Gastroesophageal sphincter (tissue), 4 donors: ENCODE data around the gene PLA2G5. TPM values are rescaled to one million over a fixed set of nuclear protein-coding genes. Genes with fewer than 3 reads are reported as not detected.

Source experiments
- ATAC-seq: fragments of 150-250 bp; one replicate; pipeline ENCODE4 v1.9.1; 2016; ENCODE audit warnings: mild to moderate bottlenecking, moderate library complexity
- H3K27ac ChIP-seq, 4 donors: fragments of 200-600 bp; sonication (generic) in 3 of 4; 1 replicate in 3 of 4; 2 replicates in 1 of 4; pipeline ENCODE4 v1.5.1; 2016 to 2019
- H3K27me3 ChIP-seq: fragments of 200-600 bp; sonication (generic); one replicate; pipeline ENCODE4 v1.5.1; 2019
- H3K36me3 ChIP-seq, 2 donors: fragments of 200-600 bp; sonication (generic); one replicate each; pipeline ENCODE4 v1.5.1; 2019; ENCODE audit warnings: control low read depth in 1 of 2
- H3K4me1 ChIP-seq, 3 donors: fragments of 200-600 bp; sonication (generic); 1 replicate in 2 of 3; 2 replicates in 1 of 3; pipeline ENCODE4 v1.5.1; 2016 to 2019; ENCODE audit warnings: control low read depth in 2 of 3
- H3K4me3 ChIP-seq, 2 donors: fragments of 200-600 bp; sonication (generic); one replicate each; pipeline ENCODE4 v1.5.1; 2019; ENCODE audit warnings: mild to moderate bottlenecking in 1 of 2, moderate library complexity in 1 of 2
- H3K9me3 ChIP-seq, 3 donors: fragments of 200-600 bp; sonication (generic); one replicate each; pipeline ENCODE4 v1.5.1; 2017 to 2019; ENCODE audit warnings: control low read depth in 2 of 3
- EP300 ChIP-seq: sonication (generic); formaldehyde crosslinking; IDR thresholded peaks from one replicate; pipeline ENCODE4 v1.6.1; 2017; ENCODE audit warnings: antibody characterized with exemption, mild to moderate bottlenecking
- POLR2A ChIP-seq, 2 donors: fragments of 450-650 bp; IDR thresholded peaks; one replicate each; pipeline ENCODE4 v1.6.1; 2017; ENCODE audit warnings: antibody characterized with exemption in 2 of 2, mild to moderate bottlenecking in 2 of 2, moderate library complexity in 1 of 2
- POLR2AphosphoS5 ChIP-seq: sonication (generic); formaldehyde crosslinking; IDR thresholded peaks from one replicate; pipeline ENCODE4 v1.6.1; 2017; ENCODE audit warnings: antibody characterized with exemption
- WGBS, 2 donors: methylation state at CpG; one replicate each; pipeline ENCODE4 v1.1.5; 2018; ENCODE audit warnings: low coverage in 1 of 2; 5-methylcytosine and 5-hydroxymethylcytosine counted together
- total RNA-seq, 4 donors: library from RNA; depleted of rRNA; stranded (reverse); fragments of >200 nt; gene quantifications; one replicate each; pipeline ENCODE4 v1.1.0, GENCODE V29; 2016
- TF ChIP-seq, protein P1 (sequence below), 4 experiments: fragments of 200-600 bp in 2 of 4; fragments of 450-650 bp in 2 of 4; sonication (generic) in 1 of 4; IDR thresholded peaks; one replicate each; pipeline ENCODE4 v1.5.1; 2017 to 2019; ENCODE audit warnings: antibody characterized with exemption in 4 of 4, mild to moderate bottlenecking in 2 of 4, moderate library complexity in 2 of 4

Gene PLA2G5
- total RNA-seq, 4 donors from 2014 or later: 8.8 to 47.1 (median 23.4) TPM

DNA sequence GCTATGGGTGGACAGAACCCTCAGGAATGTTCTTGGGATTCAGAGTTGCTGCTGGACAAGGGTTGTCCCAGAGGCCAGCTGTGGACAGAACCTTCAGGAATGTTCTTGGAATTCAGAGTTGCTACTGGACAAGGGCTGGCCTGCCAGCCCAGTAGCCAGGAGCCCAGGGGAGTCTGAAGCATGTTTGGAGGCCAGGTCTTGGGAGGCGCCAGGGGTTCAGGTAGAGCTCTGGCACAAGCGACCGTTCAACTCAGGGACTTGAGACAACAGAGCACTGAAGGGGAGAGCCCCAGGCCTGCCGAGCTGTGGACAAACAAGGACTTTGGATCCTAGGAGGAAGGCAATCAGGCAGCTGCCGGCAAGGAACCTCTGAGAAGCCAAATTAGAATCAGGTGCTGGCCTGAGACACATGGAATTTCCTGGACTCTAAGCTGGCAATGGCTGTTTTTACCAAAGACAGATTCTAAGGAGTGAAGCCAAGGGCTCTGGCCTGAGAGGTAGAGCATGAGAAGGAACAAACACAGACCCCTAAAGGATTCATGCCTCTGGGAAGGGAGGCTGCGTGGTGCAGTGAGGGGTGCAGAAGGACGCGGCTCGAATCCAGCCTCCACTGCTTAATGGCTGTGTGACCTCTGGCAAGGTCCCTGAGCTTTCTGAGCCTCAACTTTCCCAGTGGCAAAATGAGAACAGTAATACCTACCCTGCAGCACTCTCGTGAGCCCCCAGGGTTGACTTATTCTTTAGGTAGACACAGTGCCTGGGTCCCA lies 13.4 kb downstream of the PLA2G5 start:
- peak overlapping the region in 3 of 4 donors; percentile 18 to 37 (median 27) for H3K27ac ChIP-seq
- H3K36me3 ChIP-seq: peaks cover 0 to 21% of the 10 kb centered on the region in 2 donors
- H3K4me3 ChIP-seq: no peak overlapping the region
- WGBS, 2 donors: 73 to 100% methylated on average over 1 to 6 of the region's 10 CpGs
- no peaks in the 10 kb centered on the region for H3K9me3 ChIP-seq
- no peaks in the 10 kb centered on the region for H3K27me3 ChIP-seq
- peak; percentile 69 for ATAC-seq
- peaks cover 0 to 47% (median 0%) of the 10 kb centered on the region in 3 donors for H3K4me1 ChIP-seq
- TF ChIP-seq, protein P1, sequence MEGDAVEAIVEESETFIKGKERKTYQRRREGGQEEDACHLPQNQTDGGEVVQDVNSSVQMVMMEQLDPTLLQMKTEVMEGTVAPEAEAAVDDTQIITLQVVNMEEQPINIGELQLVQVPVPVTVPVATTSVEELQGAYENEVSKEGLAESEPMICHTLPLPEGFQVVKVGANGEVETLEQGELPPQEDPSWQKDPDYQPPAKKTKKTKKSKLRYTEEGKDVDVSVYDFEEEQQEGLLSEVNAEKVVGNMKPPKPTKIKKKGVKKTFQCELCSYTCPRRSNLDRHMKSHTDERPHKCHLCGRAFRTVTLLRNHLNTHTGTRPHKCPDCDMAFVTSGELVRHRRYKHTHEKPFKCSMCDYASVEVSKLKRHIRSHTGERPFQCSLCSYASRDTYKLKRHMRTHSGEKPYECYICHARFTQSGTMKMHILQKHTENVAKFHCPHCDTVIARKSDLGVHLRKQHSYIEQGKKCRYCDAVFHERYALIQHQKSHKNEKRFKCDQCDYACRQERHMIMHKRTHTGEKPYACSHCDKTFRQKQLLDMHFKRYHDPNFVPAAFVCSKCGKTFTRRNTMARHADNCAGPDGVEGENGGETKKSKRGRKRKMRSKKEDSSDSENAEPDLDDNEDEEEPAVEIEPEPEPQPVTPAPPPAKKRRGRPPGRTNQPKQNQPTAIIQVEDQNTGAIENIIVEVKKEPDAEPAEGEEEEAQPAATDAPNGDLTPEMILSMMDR (IDR thresholded peaks at IDR 0.05): no peak
- TF ChIP-seq EP300: no peak
- TF ChIP-seq POLR2AphosphoS5: no peak

- Histone ChIP-seq H3K9me3 (no peaks in the 10 kb centered on the region), H3K27ac (no peak overlapping the region), H3K36me3 (peaks cover 0 to 44% of the 10 kb centered on the region in 2 donors), H3K4me1 (peaks cover 0 to 23% (median 0%) of the 10 kb centered on the region in 3 donors), H3K27me3 (no peaks in the 10 kb centered on the region), H3K4me3 (no peak overlapping the region)
- 57 to 100% methylated on average over 1 of the region's 1 CpG for WGBS, 2 donors
- TF ChIP-seq POLR2AphosphoS5: no peak
- TF ChIP-seq, protein P1 (IDR thresholded peaks at IDR 0.05): no peak
- no peak for TF ChIP-seq POLR2A (IDR thresholded peaks at IDR 0.05)
- TF ChIP-seq EP300: no peak
- no peak for ATAC-seq
These were observed 16.8 kb downstream of the PLA2G5 start for GRCh38 chr1:20086800-20087199.

- 56 to 71% methylated on average over 4 of the region's 4 CpGs for WGBS, 2 donors
- Histone ChIP-seq H3K27ac (no peak overlapping the region), H3K9me3 (no peaks in the 10 kb centered on the region), H3K27me3 (no peaks in the 10 kb centered on the region), H3K36me3 (peaks cover 0 to 44% of the 10 kb centered on the region in 2 donors), H3K4me3 (no peak overlapping the region), H3K4me1 (peaks cover 0 to 22% (median 0%) of the 10 kb centered on the region in 3 donors)
- ATAC-seq: no peak
- TF ChIP-seq EP300: no peak
- TF ChIP-seq POLR2A (IDR thresholded peaks at IDR 0.05): no peak
- TF ChIP-seq, protein P1 (IDR thresholded peaks at IDR 0.05): no peak
- TF ChIP-seq POLR2AphosphoS5: no peak
These were observed 17.7 kb downstream of the PLA2G5 start for GRCh38 chr1:20087668-20088067.

DNA sequence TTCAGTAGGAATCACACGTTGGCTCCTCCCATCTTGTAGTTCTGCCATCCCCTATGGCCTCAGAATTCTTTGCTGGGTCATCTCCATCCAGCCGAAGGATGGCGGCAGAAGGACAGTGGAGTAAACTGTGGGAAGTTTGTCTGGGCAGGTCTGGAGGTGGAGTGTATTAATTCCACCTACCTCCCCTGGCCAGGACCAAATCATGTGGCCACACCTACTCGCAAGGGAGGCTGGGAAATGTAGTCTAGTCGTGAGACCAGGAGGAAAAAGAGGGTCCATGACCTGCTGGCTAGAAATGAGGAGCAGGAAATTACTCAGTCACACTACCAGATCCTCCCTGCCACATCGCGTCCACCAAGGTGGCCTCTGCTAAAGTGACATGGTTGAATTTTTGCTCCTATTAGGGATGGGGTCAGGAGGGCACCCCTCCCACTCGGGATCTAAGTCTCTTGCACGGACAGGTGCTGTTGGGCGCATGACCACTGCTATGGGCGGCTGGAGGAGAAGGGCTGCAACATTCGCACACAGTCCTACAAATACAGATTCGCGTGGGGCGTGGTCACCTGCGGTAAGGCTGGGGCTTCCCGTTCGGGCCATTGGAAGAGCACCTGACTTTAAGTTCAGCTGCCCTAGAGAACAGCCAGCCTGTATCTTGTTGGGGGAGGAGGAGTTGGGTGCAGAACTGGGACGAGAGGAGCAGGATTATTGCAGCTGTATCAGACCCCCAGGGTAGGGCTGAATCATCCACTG lies 19.5 kb downstream of the PLA2G5 start:
- Histone ChIP-seq H3K27ac (no peak overlapping the region), H3K4me3 (no peak overlapping the region), H3K4me1 (peaks cover 0 to 19% (median 0%) of the 10 kb centered on the region in 3 donors), H3K9me3 (no peaks in the 10 kb centered on the region), H3K27me3 (no peaks in the 10 kb centered on the region), H3K36me3 (peaks cover 0 to 44% of the 10 kb centered on the region in 2 donors)
- TF ChIP-seq POLR2AphosphoS5: no peak
- TF ChIP-seq, protein P1 (IDR thresholded peaks at IDR 0.05): no peak
- no peak for TF ChIP-seq POLR2A (IDR thresholded peaks at IDR 0.05)
- no peak for TF ChIP-seq EP300
- ATAC-seq: no peak
- WGBS, 2 donors: 71 to 85% methylated on average over 5 to 9 of the region's 19 CpGs
